ENCODE measurements around the gene ATP8B1. TPM values are rescaled to one million over a fixed set of nuclear protein-coding genes. Genes with fewer than 3 reads are reported as not detected.
"Not testable (repeated sequence)": the region's sequence is repeated elsewhere in the genome, so short reads cannot be mapped to it uniquely, and the experiment has no call there.

Gene ATP8B1
- total and polyA plus RNA-seq, 2 donors, result 20.1 to 79.6 TPM

- H3K4me3 ChIP-seq (ENCODE audit: low read depth, low read length), result no peak overlapping the region
- WGBS, result 71% methylated on average over 8 of the region's 8 CpGs
- H3K27ac ChIP-seq (ENCODE audit: low read depth), result no peak overlapping the region
- H3K4me1 ChIP-seq (ENCODE audit: insufficient read depth), result no peaks in the 10 kb centered on the region
- no peak for DNase-seq (ENCODE audit: extremely low spot score)
- no peaks in the 10 kb centered on the region for H3K36me3 ChIP-seq (ENCODE audit: insufficient read depth)
Observed at GRCh38 chr18:57833441-57834101, 30.5 kb upstream of the ATP8B1 start.

- WGBS, result 95% methylated on average over 2 of the region's 2 CpGs
- Histone ChIP-seq H3K27ac (ENCODE audit: low read depth) (no peak overlapping the region), H3K4me3 (ENCODE audit: low read depth, low read length) (no peak overlapping the region), H3K36me3 (ENCODE audit: insufficient read depth) (no peaks in the 10 kb centered on the region), H3K4me1 (ENCODE audit: insufficient read depth) (no peaks in the 10 kb centered on the region)
- no peak for DNase-seq (ENCODE audit: extremely low spot score)
Observed at GRCh38 chr18:57832730-57833129, 29.6 kb upstream of the ATP8B1 start.

DNA sequence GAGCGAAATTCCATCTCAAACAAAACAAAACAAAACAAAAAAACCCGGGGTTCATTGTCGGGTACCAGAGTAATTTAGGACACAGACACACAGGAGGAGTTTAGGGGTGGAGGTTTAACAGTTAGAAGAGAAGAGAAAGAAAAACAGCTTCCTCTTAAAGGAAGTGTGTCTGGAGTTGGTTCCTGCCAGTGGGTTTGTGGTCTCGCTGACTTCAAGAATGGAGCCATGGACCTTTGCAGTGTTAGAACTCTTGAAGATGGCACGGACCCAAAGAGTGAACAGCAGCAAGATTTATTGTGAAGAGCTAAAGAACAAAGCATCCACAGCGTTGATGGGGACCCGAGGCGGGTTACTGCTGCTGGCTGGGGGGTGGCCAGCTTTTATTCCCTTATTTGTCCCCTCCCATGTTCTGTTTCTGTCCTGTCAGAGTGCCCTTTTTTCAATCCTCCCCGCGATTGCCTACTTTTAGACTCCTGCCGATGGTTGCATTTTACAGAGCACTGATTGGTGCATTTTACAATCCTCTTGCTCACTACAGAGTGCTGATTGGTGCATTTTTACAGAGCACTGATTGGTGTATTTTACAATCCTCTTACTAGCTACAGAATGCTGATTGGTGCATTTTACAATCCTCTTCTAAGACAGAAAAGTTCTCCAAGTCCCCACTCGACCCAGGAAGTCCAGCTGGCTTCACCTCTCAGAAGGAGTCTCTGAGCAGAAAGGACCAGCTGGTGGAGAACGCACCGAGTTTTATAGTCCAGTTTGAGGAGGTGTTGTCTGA is 28.7 kb upstream of the ATP8B1 start:
- DNase-seq (ENCODE audit: extremely low spot score), result no peak
- 74% methylated on average over 14 of the region's 14 CpGs for WGBS
- H3K36me3 ChIP-seq (ENCODE audit: insufficient read depth), result no peaks in the 10 kb centered on the region
- H3K27ac ChIP-seq (ENCODE audit: low read depth), result no peak overlapping the region
- H3K4me1 ChIP-seq (ENCODE audit: insufficient read depth), result no peaks in the 10 kb centered on the region
- no peak overlapping the region for H3K4me3 ChIP-seq (ENCODE audit: low read depth, low read length)

DNA sequence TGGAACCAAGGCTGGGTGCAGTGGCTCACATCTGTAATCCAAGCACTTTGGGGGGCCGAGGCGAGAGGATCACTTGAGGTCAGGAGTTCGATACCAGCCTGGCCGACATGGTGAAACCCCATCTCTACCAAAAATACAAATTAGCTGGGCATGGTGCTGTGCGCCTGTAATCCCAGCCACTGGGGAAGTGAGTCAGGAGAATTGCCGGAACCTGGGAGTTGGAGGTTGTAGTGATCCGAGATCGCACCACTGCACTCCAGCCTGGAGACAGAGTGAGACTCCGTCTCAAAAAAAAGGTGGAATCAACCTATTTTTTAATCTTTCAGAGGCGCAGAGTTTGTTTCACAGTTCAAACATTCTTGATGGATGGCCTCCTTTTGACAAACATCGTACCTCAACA is 24.5 kb upstream of the ATP8B1 start:
- Histone ChIP-seq H3K36me3 (ENCODE audit: insufficient read depth) (no peaks in the 10 kb centered on the region), H3K4me1 (ENCODE audit: insufficient read depth) (no peaks in the 10 kb centered on the region), H3K27ac (ENCODE audit: low read depth) (no peak overlapping the region), H3K4me3 (ENCODE audit: low read depth, low read length) (no peak overlapping the region)
- no peak for DNase-seq (ENCODE audit: extremely low spot score)
- 92% methylated on average over 11 of the region's 11 CpGs for WGBS

GRCh38 chr18:57826252-57826651 is 23.1 kb upstream of the ATP8B1 start:
- H3K4me3 ChIP-seq (ENCODE audit: low read depth, low read length), result no peak overlapping the region
- WGBS, result 93% methylated on average over 1 of the region's 1 CpG
- no peaks in the 10 kb centered on the region for H3K36me3 ChIP-seq (ENCODE audit: insufficient read depth)
- DNase-seq (ENCODE audit: extremely low spot score), result no peak
- H3K27ac ChIP-seq (ENCODE audit: low read depth), result no peak overlapping the region
- H3K4me1 ChIP-seq (ENCODE audit: insufficient read depth), result no peaks in the 10 kb centered on the region

DNA sequence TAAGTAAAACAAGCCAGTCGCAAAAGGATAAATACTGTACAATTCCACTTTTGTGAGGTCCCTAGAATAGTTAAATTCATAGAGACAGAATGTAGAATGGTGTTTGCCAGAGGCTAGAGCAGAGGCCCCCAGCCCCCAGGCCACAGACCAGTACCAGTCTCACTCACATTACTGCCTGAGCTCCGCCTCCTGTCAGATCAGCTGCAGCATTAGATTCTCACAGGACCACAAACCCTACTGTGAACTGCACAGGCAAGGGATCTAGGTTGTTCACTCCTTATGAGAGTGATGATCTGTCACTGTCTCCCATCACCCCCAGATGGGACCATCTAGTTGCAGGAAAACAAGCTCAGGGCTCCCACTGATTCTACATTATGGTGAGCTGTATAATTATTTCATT is 17.5 kb upstream of the ATP8B1 start:
- not testable (repeated sequence) for DNase-seq (ENCODE audit: extremely low spot score); H3K4me3 ChIP-seq (ENCODE audit: low read depth, low read length); H3K4me1 ChIP-seq (ENCODE audit: insufficient read depth); H3K36me3 ChIP-seq (ENCODE audit: insufficient read depth); H3K27ac ChIP-seq (ENCODE audit: low read depth)
- WGBS, result 94% methylated on average over 2 of the region's 2 CpGs

DNA sequence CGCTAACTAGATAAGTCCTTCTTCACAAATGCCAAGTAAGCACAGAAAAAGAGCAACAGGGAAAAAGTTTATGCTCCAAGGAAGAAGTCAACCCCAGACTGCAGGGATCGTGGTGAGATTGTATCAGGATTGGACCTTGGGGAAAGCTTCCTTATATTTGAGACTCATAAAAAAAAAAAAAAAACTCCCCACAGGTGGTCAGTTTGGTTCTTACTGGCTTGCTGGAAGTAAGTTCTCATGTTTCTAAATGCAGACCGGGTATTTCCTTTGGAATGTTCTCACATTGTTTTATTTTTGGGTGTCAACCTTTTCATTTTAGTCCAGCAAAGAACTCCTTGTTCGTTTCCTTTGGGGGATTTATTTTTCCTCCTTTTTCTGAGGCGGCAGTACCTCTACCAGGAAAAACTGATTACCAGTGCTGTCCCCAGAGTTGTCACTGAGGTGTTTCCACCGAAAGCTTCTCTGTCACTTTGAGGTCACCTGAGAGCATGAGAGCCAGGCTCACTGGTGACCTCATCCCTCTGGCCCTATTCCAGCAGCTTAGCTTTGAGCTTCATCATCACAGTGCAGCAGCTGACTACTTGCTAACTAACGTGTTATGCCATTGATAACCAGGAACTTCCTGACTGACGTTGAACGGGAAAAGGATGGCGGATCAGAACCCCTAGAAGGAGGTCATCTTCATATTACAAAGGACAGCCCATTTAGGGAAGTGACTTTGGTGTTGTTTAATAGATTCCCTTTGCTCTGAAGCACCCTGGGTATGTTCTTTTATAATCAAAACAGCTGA is 16.8 kb upstream of the ATP8B1 start:
- DNase-seq (ENCODE audit: extremely low spot score), result no peak
- Histone ChIP-seq H3K27ac (ENCODE audit: low read depth) (no peak overlapping the region), H3K4me3 (ENCODE audit: low read depth, low read length) (no peak overlapping the region), H3K36me3 (ENCODE audit: insufficient read depth) (no peaks in the 10 kb centered on the region), H3K4me1 (ENCODE audit: insufficient read depth) (no peaks in the 10 kb centered on the region)
- WGBS, result 25% methylated on average over 10 of the region's 10 CpGs

- H3K36me3 ChIP-seq (ENCODE audit: insufficient read depth), result no peaks in the 10 kb centered on the region
- H3K4me1 ChIP-seq (ENCODE audit: insufficient read depth), result no peaks in the 10 kb centered on the region
- H3K4me3 ChIP-seq (ENCODE audit: low read depth, low read length), result no peak overlapping the region
- DNase-seq (ENCODE audit: extremely low spot score), result no peak
- no peak overlapping the region for H3K27ac ChIP-seq (ENCODE audit: low read depth)
- WGBS, result 58% methylated on average over 3 of the region's 3 CpGs
Observed at GRCh38 chr18:57819119-57819518, 16.0 kb upstream of the ATP8B1 start.

GRCh38 chr18:57816208-57816954 is 13.3 kb upstream of the ATP8B1 start:
- Histone ChIP-seq H3K27ac (ENCODE audit: low read depth) (no peak overlapping the region), H3K36me3 (ENCODE audit: insufficient read depth) (no peaks in the 10 kb centered on the region), H3K4me3 (ENCODE audit: low read depth, low read length) (no peak overlapping the region), H3K4me1 (ENCODE audit: insufficient read depth) (no peaks in the 10 kb centered on the region)
- no peak for DNase-seq (ENCODE audit: extremely low spot score)
- 85% methylated on average over 10 of the region's 10 CpGs for WGBS

DNA sequence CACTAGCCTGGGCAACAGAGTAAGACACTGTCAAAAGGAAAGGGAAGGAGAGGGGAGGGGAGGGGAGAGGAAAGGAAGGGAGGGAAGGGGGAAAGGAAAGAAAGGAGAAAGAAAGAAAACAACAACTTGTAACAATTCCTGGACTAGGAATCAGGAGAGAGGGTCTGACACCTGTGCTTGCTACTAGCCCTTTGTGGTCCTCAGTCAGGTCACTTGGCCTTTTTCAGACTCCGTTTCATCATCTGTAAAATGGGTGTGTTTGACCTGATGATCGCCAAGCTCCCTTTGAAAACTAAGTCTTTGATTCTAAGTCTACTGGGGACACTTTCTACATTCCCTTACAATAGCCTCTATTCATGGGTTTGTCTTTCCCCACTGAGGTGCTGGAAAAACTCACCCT is 11.4 kb upstream of the ATP8B1 start:
- H3K27ac ChIP-seq (ENCODE audit: low read depth), result no peak overlapping the region
- H3K36me3 ChIP-seq (ENCODE audit: insufficient read depth), result no peaks in the 10 kb centered on the region
- no peak overlapping the region for H3K4me3 ChIP-seq (ENCODE audit: low read depth, low read length)
- no peak for DNase-seq (ENCODE audit: extremely low spot score)
- H3K4me1 ChIP-seq (ENCODE audit: insufficient read depth), result no peaks in the 10 kb centered on the region
- 96% methylated on average over 2 of the region's 2 CpGs for WGBS

DNA sequence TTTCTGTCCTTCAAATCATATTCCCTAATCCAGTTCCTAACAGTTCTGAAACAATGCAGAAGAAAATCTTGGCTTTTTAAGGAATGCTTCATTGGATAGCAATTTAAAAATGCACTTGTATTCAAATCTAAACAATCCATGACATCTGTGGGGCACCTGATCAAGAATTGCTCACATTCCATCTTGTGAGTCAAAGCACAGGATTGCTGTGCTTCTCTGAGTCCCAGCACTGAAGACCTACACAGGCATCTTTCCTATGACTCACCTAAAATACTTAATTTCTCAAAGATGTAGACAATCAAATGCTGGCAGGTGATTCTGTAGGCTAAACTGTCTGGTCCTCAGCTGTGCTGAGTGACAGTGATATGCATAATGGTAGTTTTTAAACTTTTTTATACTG is 10.1 kb upstream of the ATP8B1 start:
- DNase-seq (ENCODE audit: extremely low spot score), result no peak
- H3K27ac ChIP-seq (ENCODE audit: low read depth), result no peak overlapping the region
- no peaks in the 10 kb centered on the region for H3K4me1 ChIP-seq (ENCODE audit: insufficient read depth)
- H3K4me3 ChIP-seq (ENCODE audit: low read depth, low read length), result no peak overlapping the region
- no peaks in the 10 kb centered on the region for H3K36me3 ChIP-seq (ENCODE audit: insufficient read depth)

GRCh38 chr18:57812126-57812477 is 9.0 kb upstream of the ATP8B1 start:
- Histone ChIP-seq H3K4me3 (ENCODE audit: low read depth, low read length) (no peak overlapping the region), H3K27ac (ENCODE audit: low read depth) (no peak overlapping the region), H3K36me3 (ENCODE audit: insufficient read depth) (no peaks in the 10 kb centered on the region), H3K4me1 (ENCODE audit: insufficient read depth) (no peaks in the 10 kb centered on the region)
- DNase-seq (ENCODE audit: extremely low spot score), result no peak

- Histone ChIP-seq H3K36me3 (ENCODE audit: insufficient read depth) (no peaks in the 10 kb centered on the region), H3K27ac (ENCODE audit: low read depth) (no peak overlapping the region), H3K4me1 (ENCODE audit: insufficient read depth) (no peaks in the 10 kb centered on the region), H3K4me3 (ENCODE audit: low read depth, low read length) (no peak overlapping the region)
- 86% methylated on average over 4 of the region's 4 CpGs for WGBS
- DNase-seq (ENCODE audit: extremely low spot score), result no peak
Observed at GRCh38 chr18:57811477-57812125, 8.5 kb upstream of the ATP8B1 start.
